GM21390 (cell line): Measurements from ENCODE around the gene TMCO5A.
"Not testable (repeated sequence)": the region's sequence is repeated elsewhere in the genome, so short reads cannot be mapped to it uniquely, and the experiment has no call there.

ENCODE experiments used
- ATAC-seq: cut with Tn5 transposase; IDR thresholded peaks from one replicate; pipeline ENCODE4 v1.9.1; 2021; ENCODE audit not compliant: unreplicated experiment

The TMCO5A gene

DNA sequence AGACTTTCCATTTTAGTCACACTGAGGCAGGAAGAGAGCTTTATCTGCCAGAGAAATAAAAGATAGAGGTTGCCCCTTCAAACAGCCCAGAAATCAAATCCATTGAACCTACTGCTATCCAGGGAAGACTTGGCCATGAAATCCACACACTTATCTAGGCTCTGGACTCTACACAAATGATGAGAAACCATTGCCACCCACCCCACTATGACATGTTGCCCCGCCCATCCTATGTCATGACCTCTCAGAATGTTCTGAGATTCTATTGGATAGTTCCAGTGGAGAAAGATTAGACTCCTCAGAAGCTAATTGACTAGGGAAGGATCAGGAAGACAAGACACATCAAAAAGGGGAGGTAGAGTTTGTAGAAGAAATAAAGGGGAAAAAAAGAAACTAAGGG lies at the start of gene TMCO5A:
Gene TMCO5A, plus strand, starts transcription at position 301 of the 400 bp plus-strand sequence. CDS start 1,684 bp downstream, outside the sequence.
- no peak for ATAC-seq

- no peak for ATAC-seq
These were observed 48.8 kb upstream of the TMCO5A start for GRCh38 chr15:37885651-37886050.

GRCh38 chr15:37888356-37888755 lies 46.1 kb upstream of the TMCO5A start:
- ATAC-seq = no peak

DNA sequence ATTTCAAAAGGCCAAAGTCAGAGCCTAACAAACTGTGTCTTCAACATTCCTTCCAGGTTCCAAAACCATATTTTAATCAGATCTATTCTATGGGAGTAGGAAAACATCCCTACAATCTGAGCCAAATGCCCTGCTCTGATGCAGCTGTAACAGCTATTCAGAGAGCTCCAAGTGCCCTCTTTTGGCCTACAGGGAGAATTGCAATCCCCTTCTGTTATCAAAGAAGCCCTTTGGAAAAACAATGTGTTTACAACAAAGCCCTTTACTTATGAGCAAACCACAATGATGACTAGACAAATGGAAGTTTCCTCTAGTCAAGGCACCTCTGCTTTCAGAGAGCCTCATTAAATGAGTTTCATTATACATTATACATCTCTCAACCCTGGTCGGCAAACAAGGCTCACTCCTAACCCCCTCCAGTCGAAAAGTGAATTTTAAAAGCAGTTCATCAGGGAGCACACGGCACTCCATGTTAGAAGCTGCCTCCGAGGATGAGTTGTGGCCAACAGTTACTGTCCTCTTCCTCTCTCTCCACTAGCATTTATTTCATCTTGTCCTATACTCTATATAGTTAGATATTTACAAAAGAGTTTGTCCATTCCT lies 42.6 kb upstream of the TMCO5A start:
- peak; percentile 53 for ATAC-seq

DNA sequence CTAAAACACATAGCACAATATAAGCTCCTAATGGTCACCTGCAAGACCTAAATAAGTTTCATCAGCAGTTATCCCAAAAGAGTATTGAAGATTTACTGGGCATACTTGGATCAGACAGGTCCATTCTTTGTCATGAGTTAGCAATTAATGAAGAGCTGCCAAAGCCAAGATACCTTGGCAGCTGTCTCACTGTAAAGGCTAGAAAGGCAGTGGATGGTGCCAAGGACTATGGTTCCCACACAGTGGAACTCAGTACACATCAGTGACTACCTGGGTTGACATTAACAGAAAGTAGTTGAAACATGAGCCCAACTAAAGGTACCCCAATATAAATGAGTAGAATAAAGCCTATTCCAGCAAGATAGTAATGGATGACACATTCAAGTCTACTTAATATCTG lies 41.1 kb upstream of the TMCO5A start:
- no peak for ATAC-seq

DNA sequence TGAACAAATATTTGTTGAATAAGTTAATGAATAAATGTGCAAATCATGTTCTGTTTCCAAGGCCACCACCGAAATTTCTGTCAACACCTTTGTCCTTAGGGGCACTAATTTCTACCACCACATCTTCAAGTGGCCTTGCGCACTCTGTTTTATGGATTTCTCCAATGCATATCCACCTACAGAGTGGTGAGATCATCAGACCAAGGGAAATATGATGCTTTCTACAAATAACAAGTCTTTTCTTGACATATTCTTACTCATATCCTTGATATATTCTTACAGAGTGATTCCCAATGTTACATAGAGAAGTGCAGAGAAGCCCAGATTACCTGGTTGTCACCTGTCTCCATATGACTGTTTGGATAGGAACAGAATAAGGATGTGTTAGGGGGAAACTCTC lies 36.1 kb upstream of the TMCO5A start:
- no peak for ATAC-seq

DNA sequence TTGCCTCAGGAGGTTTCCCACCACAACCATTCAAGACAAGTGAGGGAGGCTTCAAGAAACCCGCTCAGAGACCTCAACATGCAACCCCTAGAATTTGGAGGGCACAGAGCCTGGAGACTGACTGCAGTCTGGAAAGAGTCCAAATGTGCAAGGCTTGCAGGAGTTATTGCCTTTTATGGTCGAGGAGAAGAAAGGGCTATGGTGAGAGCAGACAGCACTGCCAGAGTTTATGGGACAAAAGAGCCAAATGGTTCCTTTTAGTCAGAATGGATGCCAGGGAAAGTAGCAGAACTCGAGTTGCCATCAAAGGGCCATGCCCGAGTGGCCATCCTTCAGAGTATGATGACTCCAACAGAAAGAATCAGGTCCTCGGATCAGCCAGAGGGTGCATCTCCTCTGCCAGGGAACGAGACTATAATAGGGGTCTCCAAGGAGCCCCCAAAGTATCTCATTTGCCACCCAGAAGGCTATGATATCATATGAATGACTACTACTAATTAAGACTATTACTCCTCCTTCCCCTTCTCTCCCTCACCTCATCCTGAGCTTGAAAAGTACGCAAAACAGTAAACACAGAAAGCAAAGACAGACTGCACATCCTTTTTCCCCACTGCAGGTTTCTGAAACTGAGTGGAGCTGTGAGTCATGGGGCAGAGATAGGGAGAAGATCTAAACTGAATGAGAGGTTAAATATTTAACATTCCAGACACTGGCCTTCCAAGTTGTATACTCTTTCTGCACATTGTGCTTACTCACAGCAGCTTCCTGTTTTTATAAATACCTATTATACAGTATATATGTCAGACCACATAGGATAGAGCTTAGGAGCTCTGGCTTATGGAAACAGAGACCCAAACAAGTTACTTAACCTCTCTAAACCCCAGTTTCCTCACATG lies 33.9 kb upstream of the TMCO5A start:
- ATAC-seq = no peak

GRCh38 chr15:37902126-37902525 lies 32.3 kb upstream of the TMCO5A start:
- ATAC-seq = no peak

DNA sequence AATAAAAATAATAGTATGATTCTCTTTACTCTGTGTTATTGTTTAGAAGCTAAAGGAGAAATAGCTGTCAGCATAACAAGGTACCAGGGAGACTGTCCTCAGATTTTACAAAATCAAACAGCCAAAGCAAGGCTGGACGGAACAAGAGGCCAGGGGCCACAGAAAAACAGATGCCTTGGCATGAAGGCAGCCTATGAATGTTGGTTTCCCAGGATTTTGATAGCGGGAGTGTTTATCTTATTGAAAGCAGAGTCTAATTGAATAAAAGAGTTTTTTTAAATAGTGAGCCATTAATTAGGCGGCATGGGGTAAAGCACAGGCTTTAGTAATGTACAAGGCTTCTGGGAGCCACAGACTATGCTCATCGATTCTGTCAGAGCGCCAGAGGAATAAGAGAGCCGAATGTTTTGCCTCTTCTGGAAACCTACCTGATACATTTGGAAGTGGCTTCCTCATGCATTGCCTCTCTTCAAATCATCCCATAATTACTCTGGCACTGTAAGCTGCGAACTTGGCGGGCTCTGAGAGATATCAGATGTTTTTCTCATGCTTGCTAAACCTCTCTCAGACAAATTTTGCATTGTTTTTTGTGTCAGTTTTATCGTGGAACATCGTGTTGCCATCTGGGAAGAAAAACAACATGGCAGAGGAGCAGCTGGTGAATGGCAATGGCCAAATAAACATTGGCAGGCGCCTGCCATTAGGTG lies 30.4 kb upstream of the TMCO5A start:
- no peak for ATAC-seq

DNA sequence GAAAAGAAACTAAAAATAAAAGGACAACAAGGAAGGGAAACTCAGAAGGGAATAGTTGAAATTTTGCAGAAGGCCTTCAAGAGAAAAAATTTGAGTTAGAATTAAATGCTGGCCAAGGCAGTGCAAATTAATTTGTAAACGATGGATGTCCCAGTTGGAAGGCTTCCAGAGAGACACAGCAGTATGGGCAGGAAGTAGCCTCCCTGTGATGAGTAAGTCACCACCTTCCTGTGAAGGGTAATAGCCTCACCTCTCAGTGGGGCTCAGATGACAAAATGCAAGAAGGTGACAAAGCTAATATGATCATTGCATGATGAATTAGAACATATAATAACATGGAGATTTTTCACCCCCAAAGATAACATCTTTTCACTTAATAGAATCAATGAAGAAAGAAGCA lies 27.3 kb upstream of the TMCO5A start:
- no peak for ATAC-seq

DNA sequence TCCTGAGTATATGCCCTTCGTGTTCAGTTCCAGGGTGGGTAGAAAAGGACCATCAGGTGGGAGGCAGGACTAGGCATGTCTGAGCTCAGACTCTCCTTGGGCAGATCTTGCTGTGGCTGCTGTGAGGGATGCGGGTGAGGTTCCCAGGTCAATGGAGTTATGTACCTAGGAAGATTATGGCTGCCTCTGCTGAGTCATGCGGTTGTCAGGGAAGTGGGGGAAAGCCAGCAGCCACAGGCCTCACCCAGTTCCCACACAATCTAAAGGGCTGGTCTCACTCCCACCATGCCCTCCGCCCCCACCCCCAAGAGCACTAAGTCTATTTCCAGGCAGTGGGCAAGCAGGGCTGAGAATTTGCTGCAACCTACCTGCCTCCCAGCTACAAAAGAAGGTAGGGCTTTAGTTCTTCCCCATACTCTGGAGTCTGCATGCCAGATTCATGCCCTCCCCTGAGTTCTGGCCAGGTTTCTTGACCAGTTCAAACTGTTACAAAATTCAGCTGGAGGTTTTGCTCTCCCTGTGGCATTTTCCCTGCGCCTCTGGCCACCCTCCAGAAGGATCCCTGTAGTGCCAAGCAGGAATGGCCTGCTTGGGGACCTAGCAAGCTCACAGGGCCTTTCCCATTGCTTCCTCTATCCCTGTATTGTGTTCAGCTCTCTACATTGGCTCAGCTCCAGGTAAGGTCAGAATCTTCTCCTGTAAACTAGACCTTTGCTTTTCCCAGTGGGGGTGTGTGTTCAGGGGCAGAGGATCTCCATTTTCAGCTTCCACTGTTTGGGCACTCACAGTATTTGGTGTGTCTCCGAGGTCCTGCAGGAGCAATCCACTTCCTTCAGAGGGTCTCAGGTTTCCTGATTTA lies 12.7 kb upstream of the TMCO5A start:
- no peak for ATAC-seq

- ATAC-seq = no peak
These were observed 8.3 kb upstream of the TMCO5A start for GRCh38 chr15:37926136-37926535.

DNA sequence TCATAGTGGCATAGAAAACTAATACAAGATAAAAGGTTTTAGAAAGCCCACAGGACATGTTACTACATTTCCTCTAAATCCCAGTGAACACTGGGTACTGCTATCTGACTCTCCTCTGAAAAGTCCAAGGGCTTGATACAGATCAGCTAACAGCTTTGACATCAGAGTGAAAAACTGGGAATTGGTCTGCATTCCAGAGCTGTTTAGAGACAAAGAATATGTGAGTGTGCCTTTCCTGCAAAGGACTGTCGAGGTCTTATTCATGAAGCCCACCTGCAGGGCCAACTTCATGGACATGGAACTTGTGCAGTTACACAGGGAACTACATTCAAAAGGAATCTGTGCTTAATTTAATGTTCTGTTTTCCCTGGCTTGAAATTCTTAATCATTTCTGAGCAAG lies 5.2 kb upstream of the TMCO5A start:
- ATAC-seq = no peak

DNA sequence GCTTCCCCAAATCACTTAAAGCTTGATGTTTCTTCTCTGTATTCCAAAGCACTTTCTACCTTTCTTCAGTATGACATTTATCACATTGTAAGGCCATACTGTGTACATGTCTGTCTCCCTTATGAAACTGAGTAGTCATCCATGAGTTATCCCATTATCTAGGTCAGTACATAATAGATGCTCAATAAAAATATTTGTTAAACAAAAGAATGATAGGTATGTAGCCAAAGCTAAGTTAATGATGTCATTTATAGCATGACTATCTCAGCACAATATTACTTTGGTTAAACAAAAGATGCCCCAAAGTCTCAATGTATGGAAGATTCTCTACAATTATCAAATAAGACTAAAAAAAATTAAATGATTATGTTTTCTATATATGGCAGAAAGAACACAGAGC lies 3.1 kb upstream of the TMCO5A start:
- no peak for ATAC-seq

DNA sequence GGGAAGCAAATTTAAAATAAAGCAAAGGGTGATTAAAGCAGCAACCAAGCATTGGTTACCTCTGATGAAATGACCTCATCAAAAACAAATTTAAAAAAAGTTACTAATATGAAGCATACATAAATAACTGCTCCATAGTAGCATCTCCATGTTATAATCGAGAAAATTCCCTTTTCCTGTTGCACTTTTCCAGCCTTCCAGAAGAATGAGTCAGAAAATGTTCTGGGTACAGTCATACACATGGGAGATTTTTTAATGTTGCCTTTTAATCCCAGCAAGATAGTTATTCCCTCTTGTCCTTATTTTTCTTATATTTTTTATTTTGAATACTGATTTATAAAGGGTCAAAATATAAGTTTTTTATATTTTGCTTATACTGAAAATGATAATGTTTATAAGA lies 2.6 kb upstream of the TMCO5A start:
- no peak for ATAC-seq

- ATAC-seq = no peak
These were observed 1.9 kb upstream of the TMCO5A start for GRCh38 chr15:37932549-37932948.

DNA sequence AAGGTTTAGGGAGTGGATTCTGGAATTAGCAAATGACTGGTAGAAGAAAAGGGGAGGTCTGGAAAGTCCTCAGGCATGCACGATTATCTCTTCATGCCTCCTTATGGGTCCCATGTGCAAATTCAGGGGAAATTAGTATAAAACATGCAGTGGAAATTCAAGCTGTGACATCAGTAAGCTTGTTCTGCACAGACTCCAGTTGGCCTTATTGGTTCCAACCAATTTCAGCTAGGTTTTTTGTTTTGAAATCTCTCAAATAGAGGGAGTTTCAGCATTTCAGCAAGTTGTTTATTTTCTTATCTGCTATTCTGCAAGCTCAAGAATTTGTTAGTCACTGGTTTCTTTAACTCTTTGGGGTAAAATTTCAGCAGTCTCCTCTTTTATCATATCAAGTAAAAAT lies 774 bp upstream of the TMCO5A start:
- no peak for ATAC-seq

DNA sequence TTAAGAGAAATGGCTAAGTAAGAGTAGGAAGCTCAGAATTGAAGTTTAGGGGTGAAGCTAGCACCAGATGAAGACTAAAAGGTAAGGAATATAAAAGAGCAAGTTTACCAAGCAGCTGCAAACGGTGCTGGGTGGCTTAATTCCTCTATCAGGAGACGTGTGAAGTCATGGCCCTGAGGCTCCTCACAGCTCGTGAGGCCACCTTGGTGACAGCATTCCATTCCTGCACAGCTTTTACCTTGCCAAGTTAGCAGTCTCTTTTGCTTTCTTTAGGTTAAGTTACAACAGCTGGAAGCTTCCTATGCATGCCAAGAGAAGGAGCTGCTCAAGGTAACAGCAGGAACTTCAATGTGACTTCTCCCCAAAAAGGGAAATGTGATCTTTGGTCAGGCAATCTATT lies 6.4 kb downstream of the TMCO5A start:
- ATAC-seq = no peak

- ATAC-seq = no peak
These were observed 7.3 kb downstream of the TMCO5A start for GRCh38 chr15:37941779-37942178.

DNA sequence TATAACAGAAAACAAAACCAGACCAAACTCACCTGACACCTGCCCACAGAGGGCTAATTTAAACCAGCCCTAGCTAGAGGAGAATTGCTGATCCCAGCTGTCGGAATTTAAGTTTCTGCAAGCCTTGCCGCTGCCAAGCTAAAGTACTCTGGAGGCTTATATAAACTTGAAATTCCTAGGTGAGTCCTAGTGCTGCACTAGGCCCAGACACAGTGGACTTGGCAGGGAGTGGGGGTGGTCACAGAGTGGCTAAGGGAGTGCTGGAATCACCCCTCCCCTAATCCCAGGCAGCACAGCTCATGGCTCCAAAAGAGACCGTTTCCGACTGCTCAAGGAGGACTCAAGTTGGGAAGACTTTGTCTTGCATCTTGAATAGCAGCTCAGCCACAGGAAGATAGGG lies 17.6 kb downstream of the TMCO5A start:
- ATAC-seq = no peak

DNA sequence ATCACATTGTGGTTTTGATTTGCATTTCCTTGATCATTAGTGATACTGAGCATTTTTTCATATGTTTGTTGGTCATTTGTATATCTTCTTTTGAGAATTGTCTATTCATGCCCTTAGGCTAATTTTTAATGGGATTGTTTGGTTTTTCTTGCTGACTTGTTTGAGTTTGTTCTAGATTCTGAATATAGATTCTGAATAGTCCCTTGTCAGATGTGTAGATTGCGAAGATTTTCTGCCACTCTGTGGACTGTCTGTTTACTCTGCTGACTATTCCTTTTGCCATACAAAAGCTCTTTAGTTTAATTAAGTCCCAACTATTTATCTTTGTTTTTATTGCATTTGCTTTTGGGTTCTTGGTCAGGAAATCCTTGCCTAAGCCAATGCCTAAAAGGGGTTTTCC lies 26.3 kb downstream of the TMCO5A start:
- not testable (repeated sequence) for ATAC-seq
